GM12873 (cell line): ENCODE data around the gene KANK4.

Experiments
- TF ChIP-seq, protein P1 (sequence below): IDR thresholded peaks from 2 replicates; pipeline ENCODE4 v1.5.1; 2012; ENCODE audit warnings: low read depth, mild to moderate bottlenecking, moderate library complexity, low read length, control low read depth; ENCODE audit not compliant: insufficient read depth; ENCODE audit errors: missing control alignments

Gene KANK4

DNA sequence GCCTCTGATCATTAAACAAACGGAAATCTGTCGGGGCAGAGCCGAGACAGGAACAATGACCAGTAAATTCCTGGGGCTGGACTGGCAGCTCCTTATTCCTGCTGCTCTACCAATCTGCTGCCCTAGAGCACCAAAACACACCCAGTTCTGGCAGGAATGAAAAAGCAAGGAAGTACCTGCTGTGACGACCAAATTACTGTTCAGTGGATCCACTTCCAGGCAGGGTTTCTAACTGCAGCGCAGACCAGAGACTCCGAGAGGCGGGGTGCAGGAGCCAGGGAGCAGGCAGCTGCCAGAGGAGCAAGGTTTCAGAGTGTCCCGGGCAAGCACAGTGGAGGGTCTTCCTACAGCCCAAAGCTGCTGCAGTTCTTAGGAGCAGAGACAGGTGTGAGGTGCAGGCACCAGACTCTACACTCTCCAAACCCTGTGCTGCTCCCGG lies 32.4 kb downstream of the KANK4 start:
- TF ChIP-seq, protein P1, sequence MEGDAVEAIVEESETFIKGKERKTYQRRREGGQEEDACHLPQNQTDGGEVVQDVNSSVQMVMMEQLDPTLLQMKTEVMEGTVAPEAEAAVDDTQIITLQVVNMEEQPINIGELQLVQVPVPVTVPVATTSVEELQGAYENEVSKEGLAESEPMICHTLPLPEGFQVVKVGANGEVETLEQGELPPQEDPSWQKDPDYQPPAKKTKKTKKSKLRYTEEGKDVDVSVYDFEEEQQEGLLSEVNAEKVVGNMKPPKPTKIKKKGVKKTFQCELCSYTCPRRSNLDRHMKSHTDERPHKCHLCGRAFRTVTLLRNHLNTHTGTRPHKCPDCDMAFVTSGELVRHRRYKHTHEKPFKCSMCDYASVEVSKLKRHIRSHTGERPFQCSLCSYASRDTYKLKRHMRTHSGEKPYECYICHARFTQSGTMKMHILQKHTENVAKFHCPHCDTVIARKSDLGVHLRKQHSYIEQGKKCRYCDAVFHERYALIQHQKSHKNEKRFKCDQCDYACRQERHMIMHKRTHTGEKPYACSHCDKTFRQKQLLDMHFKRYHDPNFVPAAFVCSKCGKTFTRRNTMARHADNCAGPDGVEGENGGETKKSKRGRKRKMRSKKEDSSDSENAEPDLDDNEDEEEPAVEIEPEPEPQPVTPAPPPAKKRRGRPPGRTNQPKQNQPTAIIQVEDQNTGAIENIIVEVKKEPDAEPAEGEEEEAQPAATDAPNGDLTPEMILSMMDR, result no peak

DNA sequence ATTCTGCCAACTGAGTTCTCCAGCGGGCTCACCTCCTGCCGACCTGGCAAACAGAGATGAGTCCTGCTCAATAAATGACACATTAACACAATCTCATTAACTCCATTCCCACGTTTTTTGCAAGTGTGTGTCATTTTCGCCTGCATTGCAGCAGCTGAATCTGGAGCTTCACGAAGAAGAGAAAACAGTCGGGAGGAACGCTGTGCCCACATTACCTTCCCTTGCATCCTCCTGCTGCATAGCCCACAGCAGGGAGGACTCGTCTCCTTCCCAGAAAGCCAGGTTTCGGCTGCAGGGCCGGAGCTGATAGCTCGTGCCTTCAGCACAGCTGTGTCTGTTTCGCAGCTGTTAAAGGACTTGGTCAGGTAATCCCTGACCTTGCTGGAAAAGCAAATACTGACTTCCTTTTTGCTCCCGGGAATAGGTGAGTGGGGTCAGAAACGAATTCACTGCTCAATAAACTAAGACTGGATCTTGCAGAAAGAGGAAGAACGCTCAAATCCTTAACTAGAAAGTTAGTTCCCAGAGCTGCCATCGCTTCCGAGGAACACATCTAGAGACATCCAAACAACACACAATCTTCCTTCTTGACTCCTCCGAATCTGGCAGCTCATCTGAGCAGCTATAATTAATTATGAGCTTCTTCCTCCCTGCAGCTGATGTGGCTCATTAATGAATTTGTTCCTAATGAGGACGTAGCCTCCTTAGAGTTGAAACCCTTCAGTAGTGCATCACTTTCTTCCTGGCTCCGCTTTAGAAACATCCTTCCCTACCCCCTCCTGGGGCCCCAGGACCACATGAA lies 33.0 kb downstream of the KANK4 start:
- TF ChIP-seq, protein P1, result no peak

DNA sequence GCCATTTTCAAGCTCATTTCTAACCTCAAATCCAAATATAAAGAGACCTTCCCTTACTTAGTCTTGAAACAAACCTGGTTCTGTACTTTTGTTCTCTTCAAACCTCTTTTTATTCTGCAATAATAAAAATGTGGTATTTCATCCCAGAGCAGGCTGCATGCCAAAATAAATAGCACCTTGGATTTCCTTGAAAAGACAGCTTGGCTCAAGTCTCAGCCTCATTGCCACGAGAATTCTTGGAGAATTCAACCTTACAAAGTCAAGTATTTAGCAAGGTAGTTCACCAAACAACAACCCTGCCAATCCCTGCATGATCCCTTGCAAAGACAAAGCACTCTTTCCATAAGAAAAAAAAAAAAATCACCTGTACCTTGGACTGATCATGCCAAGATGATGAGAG lies 33.8 kb downstream of the KANK4 start:
- TF ChIP-seq, protein P1, result no peak

DNA sequence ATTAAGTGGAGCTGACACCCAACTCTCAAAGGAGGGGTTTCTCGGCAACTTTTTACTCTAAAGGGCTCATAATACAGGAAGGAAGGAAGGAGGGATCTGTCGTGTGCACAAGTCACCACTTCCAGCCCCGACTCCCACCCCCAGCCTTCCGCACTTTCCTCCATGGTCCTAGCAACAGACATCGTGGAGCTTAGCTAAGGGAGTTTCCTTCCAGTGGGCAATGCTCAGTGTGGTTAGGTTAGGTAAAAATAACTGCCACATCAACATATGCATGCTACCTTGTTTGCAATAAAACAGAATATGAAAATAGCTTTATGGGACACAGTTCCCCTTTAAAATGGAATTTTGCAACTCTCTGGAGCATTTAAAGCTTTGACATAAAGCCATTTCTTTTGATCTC lies 35.2 kb downstream of the KANK4 start:
- TF ChIP-seq, protein P1, result no peak

DNA sequence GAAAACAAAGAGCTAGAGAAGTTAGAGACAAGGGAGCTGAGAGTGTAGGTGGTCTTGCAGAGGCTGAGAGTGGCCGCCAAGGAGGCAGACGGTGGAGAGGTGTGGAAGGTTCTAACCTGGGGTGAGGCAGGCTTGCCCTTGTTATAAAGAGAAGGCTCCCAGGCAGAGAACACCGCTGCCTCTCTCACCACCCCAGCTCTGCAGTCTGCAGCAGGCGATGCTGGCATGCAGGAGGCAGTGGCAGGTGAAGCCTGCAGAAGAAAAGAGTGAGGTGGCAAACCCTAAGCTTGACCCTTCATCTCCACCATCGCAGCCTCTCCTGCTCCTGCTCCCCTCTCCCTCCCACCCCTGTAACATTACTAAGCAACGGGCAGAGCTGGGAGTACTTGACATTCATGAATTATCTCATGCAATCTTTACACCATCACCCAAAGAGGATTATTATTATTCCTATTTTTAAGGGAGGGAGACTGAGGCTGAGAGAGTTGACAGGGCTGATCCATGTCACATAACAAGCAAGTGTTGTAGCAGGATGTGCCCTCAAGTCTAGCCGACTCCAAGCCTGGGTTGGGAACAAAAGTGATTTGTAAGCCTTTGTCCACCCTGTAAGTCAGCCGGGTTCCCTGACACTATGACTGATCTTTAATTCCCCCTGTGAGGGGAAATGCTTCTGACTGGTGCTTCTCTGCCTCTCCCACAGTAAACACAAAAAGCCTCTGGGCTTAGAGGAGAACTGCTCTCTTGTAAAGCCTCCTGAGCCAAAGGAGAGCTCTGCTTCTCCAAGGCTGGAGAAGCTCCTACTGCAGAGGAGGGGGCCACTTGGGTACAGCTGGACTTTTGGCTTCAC lies 36.1 kb downstream of the KANK4 start:
- TF ChIP-seq, protein P1, result no peak

DNA sequence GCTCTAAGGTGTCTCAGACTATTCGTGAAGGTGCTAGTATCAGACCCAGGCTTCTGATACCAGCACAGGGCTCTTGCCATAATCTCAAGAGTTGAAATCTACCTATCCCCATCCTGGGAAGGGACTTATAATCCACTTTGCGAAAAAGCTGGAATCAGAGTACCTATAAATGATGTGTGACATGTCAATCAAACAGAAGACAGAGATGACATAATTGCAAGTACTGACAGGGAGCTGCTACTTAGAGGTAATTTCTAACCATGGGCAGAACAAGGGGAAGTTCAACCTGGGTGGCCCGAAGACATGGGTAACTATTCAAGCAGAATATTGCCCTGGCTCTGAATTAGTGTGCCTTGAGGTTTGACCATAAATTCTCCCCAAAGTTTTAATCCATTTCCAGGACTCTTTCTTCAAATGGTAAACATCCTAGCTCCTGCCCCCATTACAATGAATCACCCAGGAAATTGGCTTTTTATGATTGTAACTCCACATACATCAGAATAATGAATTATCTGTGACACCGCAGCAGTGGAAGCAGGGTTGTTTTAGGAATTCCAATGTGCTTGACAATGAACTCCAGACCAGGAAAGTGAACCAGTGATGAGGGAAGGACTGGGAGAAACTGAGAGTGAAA lies 37.2 kb downstream of the KANK4 start:
- TF ChIP-seq, protein P1, result no peak
